GM19240 (cell line): ENCODE data around the gene OR5AC2.

Experiments
- DNase-seq: peaks from one replicate; pipeline ENCODE4 v3.0.0; 2011; ENCODE audit warnings: low spot score; ENCODE audit not compliant: insufficient read length

OR5AC2 gene, protein sequence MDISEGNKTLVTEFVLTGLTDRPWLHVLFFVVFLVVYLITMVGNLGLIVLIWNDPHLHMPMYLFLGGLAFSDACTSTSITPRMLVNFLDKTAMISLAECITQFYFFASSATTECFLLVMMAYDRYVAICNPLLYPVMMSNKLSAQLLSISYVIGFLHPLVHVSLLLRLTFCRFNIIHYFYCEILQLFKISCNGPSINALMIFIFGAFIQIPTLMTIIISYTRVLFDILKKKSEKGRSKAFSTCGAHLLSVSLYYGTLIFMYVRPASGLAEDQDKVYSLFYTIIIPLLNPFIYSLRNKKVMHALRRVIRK

DNA sequence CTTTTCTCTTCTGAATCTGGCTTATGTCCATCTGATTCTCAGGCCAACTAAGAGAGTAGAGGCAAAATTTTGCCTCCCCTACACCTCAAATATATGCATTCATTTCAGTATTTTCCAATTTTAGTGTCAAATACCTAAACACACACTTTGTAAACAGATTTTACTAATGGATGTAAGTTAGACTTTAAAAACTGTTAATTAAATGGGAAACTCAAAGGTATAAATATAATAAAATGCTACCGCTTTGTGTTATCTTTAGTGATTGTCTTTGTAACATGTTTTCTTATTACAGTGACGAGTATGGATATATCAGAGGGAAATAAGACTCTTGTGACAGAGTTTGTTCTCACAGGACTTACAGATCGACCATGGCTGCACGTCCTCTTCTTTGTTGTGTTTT is at the start of gene OR5AC2:
OR5AC2 (plus strand) TSS at position 301 of the 400 bp plus-strand sequence; CDS start at position 301, 0 bp downstream.
- DNase-seq, result no peak

DNA sequence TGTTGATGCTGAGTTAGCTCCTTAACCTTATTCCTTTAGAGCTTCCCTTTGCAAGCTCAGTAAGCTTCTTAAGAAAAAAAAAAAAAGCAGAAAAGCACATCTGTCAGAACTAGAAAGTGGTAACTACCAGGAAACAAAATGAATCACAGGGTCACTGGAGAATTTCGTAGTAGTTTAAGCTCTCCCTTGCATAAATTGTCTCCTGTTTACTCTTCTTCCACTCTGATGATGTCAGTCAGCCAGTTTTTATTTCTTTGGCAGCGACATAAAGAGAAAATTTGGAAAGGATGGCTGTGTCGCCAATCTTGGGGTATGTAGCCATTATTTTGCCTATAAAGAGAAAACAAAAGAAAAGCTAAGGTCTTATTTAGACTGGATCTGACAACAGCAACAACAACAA is 48.7 kb upstream of the OR5AC2 start:
- no peak for DNase-seq

DNA sequence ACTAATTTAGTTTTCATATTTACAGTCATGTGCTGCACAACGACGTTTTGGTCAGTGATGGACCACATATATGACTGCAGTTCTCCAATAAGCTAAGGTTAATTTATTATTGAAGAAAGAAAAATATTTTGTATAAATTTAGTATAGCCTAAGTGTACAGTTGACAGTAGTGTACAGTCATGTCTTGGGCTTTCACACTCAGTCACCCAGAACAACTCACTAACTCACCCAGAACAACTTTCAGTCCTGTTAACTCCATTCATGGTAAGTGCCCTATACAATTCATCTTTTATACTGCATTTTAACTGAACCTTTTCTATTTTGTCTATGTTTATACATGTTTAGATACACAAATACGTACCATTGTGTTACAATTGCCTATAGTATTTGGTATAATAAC is 48.1 kb upstream of the OR5AC2 start:
- DNase-seq, result no peak

DNA sequence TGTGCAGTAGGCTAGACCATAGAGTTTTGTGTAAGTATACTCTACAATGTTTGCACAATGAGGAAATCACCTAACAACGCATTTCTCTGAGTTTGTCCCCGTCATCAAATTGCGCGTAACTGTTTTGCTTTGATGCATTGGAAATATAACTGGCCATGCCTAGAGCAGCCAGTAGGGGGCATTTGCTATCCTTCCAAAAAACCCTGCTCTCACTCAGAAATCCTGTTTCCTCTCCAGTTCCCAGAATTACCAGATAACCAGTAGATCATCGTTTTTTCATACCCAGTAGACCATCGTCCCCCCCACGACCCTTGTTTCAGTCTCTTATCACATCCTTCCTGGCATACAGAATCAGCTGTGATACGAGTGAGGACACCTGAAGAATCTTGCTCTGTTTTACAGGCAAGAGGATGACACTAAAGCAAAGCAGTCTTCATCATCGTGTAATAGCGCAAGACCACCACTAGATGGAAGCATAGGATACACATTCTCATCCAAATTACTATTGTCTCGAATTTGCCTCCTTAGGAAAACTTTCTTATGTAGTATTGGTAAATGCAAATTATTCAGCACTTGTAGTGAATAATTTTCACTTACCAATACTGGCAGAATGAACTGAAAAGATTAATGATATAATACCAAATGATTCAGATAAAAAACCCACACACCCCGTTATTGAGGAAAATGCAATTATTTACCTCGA is 47.5 kb upstream of the OR5AC2 start:
- DNase-seq, result peak; percentile 10

DNA sequence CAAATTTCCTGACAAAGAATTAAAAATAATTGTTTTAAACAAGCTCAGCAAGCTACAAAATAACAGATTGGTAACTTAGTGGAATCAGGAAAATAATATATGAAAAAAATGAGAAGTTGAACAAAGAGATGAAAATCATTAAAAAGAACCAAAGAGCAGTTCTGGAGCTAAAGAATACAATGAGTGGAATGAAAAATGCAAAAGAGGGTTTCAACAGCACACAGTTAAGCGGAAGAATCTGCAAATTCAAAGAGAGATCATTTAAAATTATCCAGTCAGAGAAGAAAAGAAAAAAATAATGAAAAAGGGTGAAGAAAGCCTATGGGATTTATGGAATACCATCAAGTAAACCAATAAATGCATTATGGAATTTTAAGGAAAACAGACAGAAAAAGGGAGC is 45.6 kb upstream of the OR5AC2 start:
- DNase-seq, result no peak

DNA sequence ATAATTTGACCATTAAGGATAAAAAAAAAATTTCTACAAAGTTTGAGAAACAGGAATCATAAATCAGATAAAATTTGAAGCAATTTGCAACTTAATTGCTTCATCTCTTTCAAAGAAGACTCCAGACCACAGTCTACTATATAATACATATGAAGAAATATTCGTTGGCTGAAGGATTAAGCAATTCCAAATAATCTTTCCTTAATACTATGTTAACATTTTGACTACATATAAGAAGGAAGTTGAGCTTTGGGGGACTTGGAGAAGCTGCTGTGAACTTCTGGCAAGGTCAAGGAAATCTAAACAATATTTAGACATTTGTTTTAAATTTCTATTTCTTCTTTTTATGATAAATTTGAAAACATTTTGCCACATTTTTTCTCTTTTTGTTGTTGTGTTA is 38.4 kb upstream of the OR5AC2 start:
- no peak for DNase-seq

DNA sequence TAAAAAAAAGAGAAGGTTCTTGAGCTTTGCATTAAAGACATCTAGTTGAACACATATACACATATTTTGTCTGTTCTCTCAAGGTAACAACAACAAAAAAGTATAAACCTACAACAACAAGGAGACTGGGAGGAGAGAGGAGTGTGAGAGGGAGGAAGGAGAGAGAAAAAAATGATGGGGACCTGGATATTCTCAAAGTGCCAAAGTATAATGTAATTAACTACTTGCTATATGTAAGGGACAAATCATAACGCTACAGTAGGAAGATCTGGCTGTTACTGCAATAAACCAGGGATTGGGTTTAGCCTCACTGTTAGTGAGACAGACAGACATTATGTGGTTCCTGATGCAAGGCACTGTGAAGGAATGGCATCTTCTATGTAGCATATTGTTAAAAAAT is 37.7 kb upstream of the OR5AC2 start:
- no peak for DNase-seq

DNA sequence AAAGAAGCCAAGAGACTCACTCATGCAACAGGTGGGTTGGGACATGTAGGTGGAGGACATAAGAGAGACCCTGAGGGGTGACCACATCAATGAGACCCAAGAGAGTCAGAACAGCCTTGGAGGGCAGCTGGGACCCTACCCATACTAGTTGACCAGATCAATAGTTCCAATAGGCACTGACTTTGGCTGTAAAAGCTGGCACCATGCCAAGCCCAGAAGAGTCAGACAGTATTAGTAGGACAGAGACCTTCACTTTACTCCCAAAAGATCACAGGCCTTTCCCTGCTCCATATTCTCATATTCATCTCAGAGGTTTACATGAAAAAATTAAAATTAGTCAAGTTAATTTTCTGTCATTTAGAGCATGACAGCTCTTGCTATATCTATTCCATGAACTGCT is 30.9 kb upstream of the OR5AC2 start:
- no peak for DNase-seq

DNA sequence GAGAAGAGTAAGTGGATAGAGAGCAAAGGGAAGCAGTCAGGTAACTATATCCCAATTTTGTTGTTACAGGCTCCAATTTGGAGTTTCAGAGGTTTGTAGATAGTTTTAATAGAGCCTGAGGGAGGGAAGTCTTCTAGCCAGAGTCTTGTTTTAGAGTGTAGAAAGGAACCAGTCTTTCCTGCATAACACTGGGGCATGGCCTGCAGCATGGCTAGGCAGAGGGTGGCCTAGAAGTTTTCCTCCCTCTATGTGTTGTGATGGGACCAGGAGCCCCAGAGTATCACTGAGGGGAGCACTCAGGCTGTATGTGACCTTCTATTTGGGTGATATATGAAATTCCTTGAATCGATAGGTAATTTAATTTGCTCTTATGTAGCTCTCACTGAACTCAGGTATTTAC is 29.3 kb upstream of the OR5AC2 start:
- DNase-seq, result no peak

DNA sequence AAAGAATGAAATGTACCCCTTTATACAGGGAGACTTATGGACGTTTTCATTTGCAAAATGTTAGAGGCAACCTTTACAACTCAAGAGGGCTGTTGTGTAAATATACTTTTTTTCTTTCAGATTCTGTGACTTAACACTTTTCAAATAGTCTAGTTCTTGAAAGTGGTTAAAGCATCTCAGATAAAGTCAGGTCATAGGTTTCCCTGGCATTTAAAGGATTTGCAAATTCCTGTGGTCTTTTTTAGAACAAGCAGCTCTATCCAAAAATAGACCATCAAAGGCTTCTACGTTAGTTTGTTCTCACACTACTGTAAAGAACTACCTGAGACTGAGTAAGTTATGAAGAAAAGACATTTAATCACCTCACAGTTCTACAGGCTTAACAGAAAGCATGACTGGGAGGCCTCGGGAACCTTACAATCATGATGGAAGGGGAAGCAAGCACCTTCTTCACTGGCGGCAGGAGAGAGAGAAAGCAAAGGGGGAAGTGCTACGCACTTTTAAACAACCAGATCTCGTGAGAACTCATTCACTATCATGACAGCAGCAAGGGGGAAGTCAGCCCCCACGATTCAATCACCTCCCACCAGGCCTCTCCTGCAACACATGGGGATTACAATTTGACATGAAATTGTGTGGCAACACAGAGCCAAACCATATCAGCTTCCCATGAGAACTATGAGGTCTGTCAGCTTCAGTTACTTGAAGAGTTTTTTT is 28.6 kb upstream of the OR5AC2 start:
- no peak for DNase-seq

DNA sequence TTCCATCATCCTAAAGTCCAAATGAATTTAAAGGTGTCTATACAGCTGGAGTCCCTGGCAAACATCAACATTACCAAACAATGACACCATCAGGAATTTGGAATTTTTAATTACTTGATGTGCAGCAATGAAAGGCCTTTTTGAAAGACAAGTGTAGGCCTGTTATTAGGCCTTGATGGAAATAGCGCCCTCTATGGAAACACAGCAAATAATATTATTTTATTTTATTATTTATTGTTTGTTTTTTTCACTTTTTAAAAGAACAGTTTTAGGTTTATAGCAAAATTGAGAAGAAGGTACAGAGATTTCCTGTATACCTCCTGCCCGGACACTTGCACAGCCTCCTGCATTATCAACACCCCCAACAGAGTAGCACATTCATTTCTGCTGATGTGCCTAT is 18.1 kb upstream of the OR5AC2 start:
- DNase-seq, result no peak

DNA sequence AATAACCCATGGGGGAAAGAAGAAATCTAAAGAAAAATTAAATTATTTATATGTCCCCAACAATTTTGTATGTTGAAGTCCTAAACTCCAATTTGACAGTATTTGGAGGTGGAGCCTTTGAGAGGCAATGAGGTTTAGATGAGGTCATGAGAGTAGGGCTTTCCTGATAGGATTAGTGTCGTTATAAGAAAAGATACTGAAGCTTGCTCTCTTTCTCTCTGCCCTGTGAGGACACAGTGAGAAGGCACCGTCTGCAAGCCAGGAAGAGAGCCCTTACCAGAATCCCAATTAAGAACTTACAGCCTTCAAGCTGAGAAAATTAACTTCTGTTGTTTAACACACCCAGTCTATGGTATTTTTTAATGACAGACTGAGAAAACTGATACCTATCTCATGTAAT is 16.1 kb upstream of the OR5AC2 start:
- no peak for DNase-seq

DNA sequence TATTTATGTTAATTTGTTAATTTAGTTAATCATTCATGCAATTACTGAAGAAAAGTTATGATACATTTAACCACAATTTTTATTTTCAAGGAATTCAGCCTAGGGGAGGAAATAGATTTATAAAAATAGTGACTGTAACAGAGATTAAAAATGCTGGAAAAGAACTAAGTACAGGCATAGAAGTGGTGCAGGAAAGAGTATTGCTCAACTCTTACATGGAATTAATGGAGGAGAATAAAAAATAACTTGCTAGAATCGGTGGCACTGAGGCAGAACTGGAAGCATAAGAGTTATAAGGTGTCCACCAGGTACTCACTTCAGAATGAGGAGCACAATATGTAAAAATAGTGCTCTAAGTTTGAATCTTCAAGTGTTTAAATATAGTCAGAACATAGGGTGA is 13.5 kb upstream of the OR5AC2 start:
- no peak for DNase-seq

DNA sequence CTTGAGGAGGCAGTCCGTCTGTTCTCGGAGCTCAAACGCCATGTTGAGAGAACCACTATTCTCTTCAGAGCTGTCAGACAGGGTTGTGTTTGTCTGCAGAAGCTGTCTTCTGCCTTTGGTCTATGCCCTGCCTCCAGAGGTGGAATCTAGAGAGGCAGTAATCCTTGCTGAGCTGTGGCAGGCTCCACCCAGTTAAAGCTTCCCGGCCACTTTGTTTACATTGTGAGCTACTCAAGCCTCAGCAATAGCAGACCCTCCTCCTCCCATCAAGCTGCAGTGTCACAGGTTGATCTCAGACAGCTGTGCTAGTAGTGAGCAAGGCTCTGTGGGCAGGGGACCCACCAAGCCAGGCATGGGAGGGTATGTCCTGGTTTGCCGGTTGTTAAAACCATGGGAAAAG is 8.9 kb downstream of the OR5AC2 start:
- DNase-seq, result no peak

DNA sequence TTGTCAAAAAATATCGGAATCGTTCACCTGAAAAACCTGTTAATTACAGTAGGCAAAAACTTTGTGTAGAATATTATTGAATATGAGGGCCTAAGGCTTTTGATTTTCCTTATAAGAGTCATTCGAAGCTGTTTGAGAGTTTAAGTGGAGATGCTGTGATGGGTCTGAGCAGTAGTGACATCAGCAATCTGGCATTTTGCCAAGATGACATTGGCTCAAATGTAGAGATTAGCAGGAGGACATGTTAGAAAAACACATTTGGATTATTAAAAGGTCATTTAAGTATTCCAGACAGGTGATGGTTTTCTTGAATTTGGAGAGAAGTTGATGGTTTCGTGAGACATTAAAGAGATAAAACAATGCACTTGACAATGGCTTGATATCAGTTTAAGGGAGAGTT is 12.9 kb downstream of the OR5AC2 start:
- no peak for DNase-seq

DNA sequence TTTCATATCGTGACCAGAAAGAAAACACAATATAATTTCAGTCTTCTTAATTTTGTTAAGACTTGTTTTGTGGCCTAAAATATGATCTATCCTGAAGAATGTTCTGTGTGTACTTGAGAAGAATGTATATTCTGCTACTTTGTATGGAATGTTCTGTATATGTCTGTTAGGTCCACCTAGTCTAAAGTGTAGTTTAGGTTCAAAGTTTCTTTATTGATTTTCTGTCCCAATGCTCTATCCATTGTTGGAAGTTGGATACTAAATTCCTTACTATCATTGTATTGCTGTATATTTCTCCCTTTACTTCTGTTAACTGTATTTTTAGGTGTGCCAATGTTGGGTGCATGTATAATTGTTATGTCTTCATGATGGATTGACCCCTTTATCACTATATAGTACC is 21.2 kb downstream of the OR5AC2 start:
- DNase-seq, result no peak

DNA sequence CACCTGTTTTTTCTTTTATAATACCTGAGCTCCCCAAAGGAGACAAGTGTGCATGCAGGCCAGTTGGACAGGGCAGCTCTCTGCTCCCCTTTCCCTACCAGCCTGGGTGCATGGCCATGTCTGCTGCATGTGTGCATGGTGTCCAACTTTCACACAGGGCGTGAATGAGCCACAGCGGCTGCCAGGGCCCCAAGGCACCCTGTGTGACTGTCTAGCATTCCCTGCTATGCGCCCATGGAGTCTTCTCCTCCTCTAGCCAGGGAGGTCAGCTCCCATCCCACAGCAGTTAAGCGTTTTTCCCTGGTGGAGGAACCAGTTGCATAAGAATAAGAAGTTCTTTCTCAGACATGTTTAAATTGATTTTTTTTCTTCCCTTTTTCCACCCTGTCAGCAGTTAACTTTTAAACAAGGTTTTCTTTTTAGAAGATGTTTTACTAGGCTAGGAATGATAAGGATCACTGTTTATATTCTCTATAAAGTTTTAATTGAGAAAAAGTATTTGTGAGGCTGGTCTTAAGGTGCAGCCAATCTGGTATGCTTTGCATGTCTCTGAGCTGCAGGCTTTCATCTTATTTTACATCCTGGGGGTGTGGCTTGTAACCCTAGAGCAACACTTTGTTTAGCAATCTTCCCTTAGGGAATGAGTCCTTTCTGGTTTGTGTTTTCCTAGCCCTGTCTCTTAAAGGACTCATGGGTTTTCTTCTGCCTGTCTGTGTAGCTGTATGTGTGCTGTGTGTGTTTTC is 23.0 kb downstream of the OR5AC2 start:
- DNase-seq, result no peak

DNA sequence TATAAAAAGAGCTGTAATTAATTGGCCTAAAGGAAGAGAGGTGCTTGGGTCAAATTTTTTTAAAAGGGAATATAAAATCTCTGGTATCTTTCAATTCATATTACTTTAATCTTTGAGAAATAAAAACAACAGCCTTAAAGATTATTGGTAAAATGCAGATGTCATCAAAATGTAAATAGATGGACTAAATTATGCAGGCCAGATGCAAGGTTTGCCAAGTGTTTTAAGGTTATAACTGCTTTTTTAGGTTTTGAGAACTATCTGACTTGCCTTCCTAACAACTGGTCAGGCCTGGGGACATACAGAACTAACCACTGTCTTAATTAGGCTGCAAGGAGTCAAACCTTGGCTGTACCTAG is 23.6 kb downstream of the OR5AC2 start:
- DNase-seq, result no peak

DNA sequence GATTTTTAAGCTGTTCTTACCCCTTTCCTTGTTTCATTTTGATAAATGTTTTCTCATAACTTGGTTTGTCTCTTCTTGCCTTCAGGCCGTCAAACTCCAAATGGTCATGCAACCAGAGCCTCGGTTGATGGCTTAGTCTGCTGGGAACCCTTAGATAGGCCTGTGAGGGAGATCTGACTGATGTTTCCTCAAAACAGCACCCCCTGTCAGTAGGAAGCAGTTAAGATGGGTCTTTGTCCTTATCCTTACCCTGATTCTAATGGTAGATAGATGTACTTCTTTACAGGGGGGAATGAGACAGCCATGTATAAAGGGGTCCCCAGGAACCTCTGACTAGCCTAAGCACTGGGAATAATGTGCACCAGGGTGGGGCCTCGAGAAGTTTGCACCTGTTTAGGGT is 27.3 kb downstream of the OR5AC2 start:
- no peak for DNase-seq

DNA sequence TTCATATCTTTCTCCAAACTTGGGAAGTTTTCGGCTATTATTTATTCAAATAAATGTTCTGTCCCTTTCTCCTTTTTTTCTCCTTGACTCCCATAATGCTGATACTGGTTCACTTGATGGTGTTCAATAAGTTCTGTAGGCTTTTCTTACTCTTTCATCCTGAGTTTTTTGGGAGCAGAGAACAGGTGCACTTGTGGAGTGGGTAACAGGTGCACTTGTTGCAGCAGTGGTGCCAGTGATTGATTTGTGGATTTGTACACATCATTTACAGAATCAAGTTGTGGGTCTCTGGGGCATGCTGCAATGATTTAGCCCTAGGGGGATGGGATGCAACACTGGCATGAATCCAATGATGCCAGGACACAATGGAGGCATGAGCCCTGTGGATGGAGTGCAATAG is 28.7 kb downstream of the OR5AC2 start:
- DNase-seq, result no peak

DNA sequence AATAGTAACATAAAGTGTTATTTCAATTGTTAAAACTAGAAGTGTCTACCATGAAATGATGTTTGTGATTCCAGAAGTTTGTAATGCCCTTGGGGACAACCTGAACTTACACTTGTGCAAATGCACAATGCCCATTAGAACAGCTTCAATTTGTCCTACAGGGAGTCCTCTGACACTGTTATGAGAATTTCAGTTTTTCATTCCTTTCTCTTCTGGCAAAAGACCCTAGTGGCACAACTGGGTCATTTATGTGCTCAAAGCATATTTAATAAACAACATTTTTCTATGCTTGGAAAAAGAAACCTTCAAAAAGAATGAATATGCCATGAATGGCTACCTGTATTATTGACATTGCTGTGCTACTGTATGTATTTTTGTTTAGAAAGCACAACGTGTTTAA is 43.4 kb downstream of the OR5AC2 start, which contains the start of gene OR5H1:
OR5H1 (plus strand) TSS at position 301 of the 400 bp plus-strand sequence. CDS start 1,977 bp downstream, outside the sequence.
- DNase-seq, result no peak

DNA sequence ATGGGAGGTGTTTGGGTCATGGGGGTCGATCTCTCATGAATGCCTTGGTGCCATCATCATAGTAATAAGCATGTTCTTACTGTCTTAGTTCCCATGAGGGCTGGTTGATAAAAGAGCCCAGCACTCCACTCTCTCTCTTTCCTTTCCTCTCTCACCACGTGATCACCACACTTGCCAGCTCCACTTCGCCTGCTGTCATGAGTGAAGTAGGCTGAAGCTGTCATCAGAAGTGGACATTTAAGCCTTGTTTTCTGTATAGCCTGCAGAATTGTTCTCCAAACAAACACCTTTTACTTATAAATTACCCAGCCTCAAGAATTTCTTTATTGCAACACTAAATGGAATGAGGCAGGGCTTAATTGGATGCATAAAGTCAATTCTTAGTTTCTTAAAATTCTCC is 49.7 kb downstream of the OR5AC2 start:
- no peak for DNase-seq
